Stimulated activated memory B cell treated with anti-CD40 and anti-IgM and Interleukin-4, amounts not matched to agents 10 μg/mL and 1 μg/mL and 100 μg/mL, for 72 hours (primary cell): ENCODE measurements around the gene KRT13.

ENCODE experiments used
- ATAC-seq: fragments of 150-1000 bp; cut with Tn5 transposase; 2 replicates; pipeline ENCODE4 v1.10.0; 2021
- H3K27ac Mint-ChIP-seq: one replicate; pipeline ENCODE4 v1.8.0; 2022; ENCODE audit warnings: mild to moderate bottlenecking, mixed read lengths
- H3K27me3 Mint-ChIP-seq: one replicate; pipeline ENCODE4 v1.8.0; 2022; ENCODE audit warnings: mixed read lengths
- H3K36me3 Mint-ChIP-seq: one replicate; pipeline ENCODE4 v1.8.0; 2022; ENCODE audit warnings: mixed read lengths
- H3K4me1 Mint-ChIP-seq: one replicate; pipeline ENCODE4 v1.8.0; 2022; ENCODE audit warnings: mixed read lengths
- H3K4me3 Mint-ChIP-seq: one replicate; pipeline ENCODE4 v1.8.0; 2022; ENCODE audit warnings: mild to moderate bottlenecking, moderate library complexity, mixed read lengths
- H3K9me3 Mint-ChIP-seq: one replicate; pipeline ENCODE4 v1.8.0; 2022; ENCODE audit warnings: mixed read lengths

The KRT13 gene

DNA sequence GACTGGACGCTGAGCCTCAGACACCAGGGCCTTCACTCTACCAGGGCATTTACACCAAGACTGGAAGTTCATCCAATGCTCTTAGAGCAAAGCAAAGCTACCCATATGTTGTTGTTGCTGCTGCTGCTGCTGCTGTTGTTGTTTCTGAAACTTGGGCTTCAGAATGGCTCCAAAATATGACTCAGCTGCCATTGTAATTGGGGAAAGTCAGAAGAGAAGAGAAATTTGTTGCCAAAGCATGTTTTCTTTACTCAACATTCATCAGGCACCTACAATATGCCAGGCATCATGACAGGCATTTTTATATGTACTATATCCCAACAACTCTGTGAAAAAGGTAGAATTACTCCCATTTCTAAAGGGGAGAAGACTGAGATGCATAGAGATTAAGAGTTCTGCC lies 50.2 kb downstream of the KRT13 start:
- Mint-ChIP-seq H3K27me3 (peaks cover 21% of the 10 kb centered on the region), H3K27ac (no peak overlapping the region), H3K9me3 (no peaks in the 10 kb centered on the region), H3K4me1 (no peaks in the 10 kb centered on the region), H3K4me3 (no peak overlapping the region), H3K36me3 (no peaks in the 10 kb centered on the region)
- no peak for ATAC-seq

DNA sequence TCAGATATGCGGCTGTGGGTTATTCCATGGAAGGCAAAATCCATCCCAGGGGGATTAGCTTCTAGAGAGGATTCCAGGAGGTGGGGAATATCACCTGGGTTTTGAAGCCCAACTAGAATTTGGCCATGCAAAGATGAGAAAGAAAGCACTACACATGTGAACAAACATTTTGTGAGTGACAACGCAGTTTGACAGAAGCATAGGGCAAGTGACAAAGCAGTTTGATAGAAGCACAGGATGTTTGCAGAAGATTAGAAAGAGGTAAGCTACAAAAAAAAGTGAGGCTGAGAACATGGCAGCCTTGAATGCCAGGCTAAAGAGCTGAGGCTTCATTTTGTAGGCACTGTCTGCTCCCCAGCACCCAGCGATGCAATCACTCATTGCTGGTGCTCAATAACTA lies 52.3 kb downstream of the KRT13 start:
- peaks cover 36% of the 10 kb centered on the region for H3K27me3 Mint-ChIP-seq
- H3K27ac Mint-ChIP-seq: no peak overlapping the region
- H3K36me3 Mint-ChIP-seq: no peaks in the 10 kb centered on the region
- no peaks in the 10 kb centered on the region for H3K4me1 Mint-ChIP-seq
- H3K4me3 Mint-ChIP-seq: no peak overlapping the region
- no peak for ATAC-seq
- no peaks in the 10 kb centered on the region for H3K9me3 Mint-ChIP-seq

DNA sequence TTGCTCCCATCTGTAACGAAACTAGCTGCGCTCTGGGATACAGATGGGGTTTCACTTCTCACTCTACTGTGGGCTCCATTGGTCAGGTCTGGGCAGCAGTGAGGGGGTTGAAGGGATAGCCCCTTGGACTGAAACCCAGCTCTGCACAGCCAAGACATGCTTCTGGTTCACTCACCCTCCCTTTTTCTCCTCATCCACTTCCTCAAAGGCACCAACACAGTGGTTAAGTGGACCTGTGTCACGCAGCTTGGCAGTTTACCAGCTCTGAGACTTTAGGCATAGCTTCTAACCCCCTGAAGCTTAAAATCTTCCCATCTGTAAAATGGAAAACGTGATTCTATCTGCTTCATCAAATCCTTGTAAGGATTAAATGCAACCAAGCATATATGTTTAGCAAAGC lies 53.1 kb downstream of the KRT13 start:
- Mint-ChIP-seq H3K9me3 (no peaks in the 10 kb centered on the region), H3K36me3 (no peaks in the 10 kb centered on the region), H3K27ac (no peak overlapping the region), H3K4me3 (no peak overlapping the region), H3K27me3 (peaks cover 35% of the 10 kb centered on the region), H3K4me1 (no peaks in the 10 kb centered on the region)
- no peak for ATAC-seq

GRCh38 chr17:41451154-41451728 lies 54.2 kb downstream of the KRT13 start:
- H3K4me1 Mint-ChIP-seq: no peaks in the 10 kb centered on the region
- H3K27me3 Mint-ChIP-seq: peaks cover 35% of the 10 kb centered on the region
- no peak overlapping the region for H3K4me3 Mint-ChIP-seq
- no peak overlapping the region for H3K27ac Mint-ChIP-seq
- no peaks in the 10 kb centered on the region for H3K9me3 Mint-ChIP-seq
- H3K36me3 Mint-ChIP-seq: no peaks in the 10 kb centered on the region
- no peak for ATAC-seq
